ENCODE data around the gene TMEM238L. TPM values are rescaled to one million over a fixed set of nuclear protein-coding genes. Genes with fewer than 3 reads are reported as not detected.

Gene TMEM238L
- total and polyA plus RNA-seq, 2 of the 8 experiments (the other 6 are each of a cell fraction or from before 2014, with no cell fraction given): not detected

GRCh38 chr17:10773391-10773790 lies 30.5 kb downstream of the TMEM238L start (continued):
- TF ChIP-seq NANOG (IDR thresholded peaks at IDR 0.05; ENCODE audit: insufficient read depth, low read depth, low read length, poor library complexity, severe bottlenecking): no peak
- TF ChIP-seq HDAC6 (IDR thresholded peaks at IDR 0.05; ENCODE audit: low read depth, low read length): no peak
- TF ChIP-seq EZH2 (IDR thresholded peaks at IDR 0.05; ENCODE audit: low read depth, low read length, severe bottlenecking): no peak
